ENCODE data around the gene ARHGAP42. TPM values are rescaled to one million over a fixed set of nuclear protein-coding genes. Genes with fewer than 3 reads are reported as not detected.

Gene ARHGAP42
- total and polyA plus RNA-seq, 4 donors = 3.8 to 17.2 (median 12.0) TPM

- H3K4me1 ChIP-seq (ENCODE audit: control insufficient read depth in 4 of 4, insufficient read depth in 4 of 4, low read length in 3 of 4) = peaks cover 4 to 9% (median 7%) of the 10 kb centered on the region in 4 donors
- no peak overlapping the region for H3K27ac ChIP-seq (ENCODE audit: low read depth in 1 of 2, low read length in 2 of 2)
- TF ChIP-seq, protein P1, sequence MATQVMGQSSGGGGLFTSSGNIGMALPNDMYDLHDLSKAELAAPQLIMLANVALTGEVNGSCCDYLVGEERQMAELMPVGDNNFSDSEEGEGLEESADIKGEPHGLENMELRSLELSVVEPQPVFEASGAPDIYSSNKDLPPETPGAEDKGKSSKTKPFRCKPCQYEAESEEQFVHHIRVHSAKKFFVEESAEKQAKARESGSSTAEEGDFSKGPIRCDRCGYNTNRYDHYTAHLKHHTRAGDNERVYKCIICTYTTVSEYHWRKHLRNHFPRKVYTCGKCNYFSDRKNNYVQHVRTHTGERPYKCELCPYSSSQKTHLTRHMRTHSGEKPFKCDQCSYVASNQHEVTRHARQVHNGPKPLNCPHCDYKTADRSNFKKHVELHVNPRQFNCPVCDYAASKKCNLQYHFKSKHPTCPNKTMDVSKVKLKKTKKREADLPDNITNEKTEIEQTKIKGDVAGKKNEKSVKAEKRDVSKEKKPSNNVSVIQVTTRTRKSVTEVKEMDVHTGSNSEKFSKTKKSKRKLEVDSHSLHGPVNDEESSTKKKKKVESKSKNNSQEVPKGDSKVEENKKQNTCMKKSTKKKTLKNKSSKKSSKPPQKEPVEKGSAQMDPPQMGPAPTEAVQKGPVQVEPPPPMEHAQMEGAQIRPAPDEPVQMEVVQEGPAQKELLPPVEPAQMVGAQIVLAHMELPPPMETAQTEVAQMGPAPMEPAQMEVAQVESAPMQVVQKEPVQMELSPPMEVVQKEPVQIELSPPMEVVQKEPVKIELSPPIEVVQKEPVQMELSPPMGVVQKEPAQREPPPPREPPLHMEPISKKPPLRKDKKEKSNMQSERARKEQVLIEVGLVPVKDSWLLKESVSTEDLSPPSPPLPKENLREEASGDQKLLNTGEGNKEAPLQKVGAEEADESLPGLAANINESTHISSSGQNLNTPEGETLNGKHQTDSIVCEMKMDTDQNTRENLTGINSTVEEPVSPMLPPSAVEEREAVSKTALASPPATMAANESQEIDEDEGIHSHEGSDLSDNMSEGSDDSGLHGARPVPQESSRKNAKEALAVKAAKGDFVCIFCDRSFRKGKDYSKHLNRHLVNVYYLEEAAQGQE (IDR thresholded peaks at IDR 0.05) = no peak
- no peak for TF ChIP-seq SP1 (IDR thresholded peaks at IDR 0.05)
- no peak for TF ChIP-seq EGR1 (IDR thresholded peaks at IDR 0.05; ENCODE audit: low read depth in 2 of 2)
- no peak for TF ChIP-seq HNF4G (IDR thresholded peaks at IDR 0.05)
- no peak for TF ChIP-seq FOXA1 (IDR thresholded peaks at IDR 0.05)
- no peak for TF ChIP-seq TAF1 (conservative IDR thresholded peaks at IDR 0.05)
- TF ChIP-seq, protein P2, sequence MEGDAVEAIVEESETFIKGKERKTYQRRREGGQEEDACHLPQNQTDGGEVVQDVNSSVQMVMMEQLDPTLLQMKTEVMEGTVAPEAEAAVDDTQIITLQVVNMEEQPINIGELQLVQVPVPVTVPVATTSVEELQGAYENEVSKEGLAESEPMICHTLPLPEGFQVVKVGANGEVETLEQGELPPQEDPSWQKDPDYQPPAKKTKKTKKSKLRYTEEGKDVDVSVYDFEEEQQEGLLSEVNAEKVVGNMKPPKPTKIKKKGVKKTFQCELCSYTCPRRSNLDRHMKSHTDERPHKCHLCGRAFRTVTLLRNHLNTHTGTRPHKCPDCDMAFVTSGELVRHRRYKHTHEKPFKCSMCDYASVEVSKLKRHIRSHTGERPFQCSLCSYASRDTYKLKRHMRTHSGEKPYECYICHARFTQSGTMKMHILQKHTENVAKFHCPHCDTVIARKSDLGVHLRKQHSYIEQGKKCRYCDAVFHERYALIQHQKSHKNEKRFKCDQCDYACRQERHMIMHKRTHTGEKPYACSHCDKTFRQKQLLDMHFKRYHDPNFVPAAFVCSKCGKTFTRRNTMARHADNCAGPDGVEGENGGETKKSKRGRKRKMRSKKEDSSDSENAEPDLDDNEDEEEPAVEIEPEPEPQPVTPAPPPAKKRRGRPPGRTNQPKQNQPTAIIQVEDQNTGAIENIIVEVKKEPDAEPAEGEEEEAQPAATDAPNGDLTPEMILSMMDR (IDR thresholded peaks at IDR 0.05; ENCODE audit: low read depth, low read length, missing input control) = no peak
- TF ChIP-seq, protein P3, sequence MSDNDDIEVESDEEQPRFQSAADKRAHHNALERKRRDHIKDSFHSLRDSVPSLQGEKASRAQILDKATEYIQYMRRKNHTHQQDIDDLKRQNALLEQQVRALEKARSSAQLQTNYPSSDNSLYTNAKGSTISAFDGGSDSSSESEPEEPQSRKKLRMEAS (IDR thresholded peaks at IDR 0.05) = no peak
- no peak for TF ChIP-seq JUND (IDR thresholded peaks at IDR 0.05)
- no peak for TF ChIP-seq YY1 (IDR thresholded peaks at IDR 0.05)
- TF ChIP-seq FOXA2 (IDR thresholded peaks at IDR 0.05) = no peak
- TF ChIP-seq, protein P4, sequence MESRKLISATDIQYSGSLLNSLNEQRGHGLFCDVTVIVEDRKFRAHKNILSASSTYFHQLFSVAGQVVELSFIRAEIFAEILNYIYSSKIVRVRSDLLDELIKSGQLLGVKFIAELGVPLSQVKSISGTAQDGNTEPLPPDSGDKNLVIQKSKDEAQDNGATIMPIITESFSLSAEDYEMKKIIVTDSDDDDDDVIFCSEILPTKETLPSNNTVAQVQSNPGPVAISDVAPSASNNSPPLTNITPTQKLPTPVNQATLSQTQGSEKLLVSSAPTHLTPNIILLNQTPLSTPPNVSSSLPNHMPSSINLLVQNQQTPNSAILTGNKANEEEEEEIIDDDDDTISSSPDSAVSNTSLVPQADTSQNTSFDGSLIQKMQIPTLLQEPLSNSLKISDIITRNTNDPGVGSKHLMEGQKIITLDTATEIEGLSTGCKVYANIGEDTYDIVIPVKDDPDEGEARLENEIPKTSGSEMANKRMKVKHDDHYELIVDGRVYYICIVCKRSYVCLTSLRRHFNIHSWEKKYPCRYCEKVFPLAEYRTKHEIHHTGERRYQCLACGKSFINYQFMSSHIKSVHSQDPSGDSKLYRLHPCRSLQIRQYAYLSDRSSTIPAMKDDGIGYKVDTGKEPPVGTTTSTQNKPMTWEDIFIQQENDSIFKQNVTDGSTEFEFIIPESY (IDR thresholded peaks at IDR 0.05) = no peak
- no peak for TF ChIP-seq RXRA (IDR thresholded peaks at IDR 0.05)
- TF ChIP-seq GABPA (IDR thresholded peaks at IDR 0.05 in 1 of 2, conservative IDR thresholded peaks at IDR 0.05 in 1 of 2) = no peak
- TF ChIP-seq, protein P5, sequence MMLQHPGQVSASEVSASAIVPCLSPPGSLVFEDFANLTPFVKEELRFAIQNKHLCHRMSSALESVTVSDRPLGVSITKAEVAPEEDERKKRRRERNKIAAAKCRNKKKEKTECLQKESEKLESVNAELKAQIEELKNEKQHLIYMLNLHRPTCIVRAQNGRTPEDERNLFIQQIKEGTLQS (IDR thresholded peaks at IDR 0.05) = no peak
- no peak for TF ChIP-seq HNF4A (conservative IDR thresholded peaks at IDR 0.05)
- no peaks in the 10 kb centered on the region for H3K9me3 ChIP-seq (ENCODE audit: control insufficient read depth in 4 of 4, low read length in 3 of 4)
- no peaks in the 10 kb centered on the region for H3K27me3 ChIP-seq (ENCODE audit: control insufficient read depth in 4 of 4, insufficient read depth in 4 of 4, low read length in 3 of 4)
- no peak overlapping the region for H3K4me3 ChIP-seq (ENCODE audit: low read depth in 1 of 3, low read length in 3 of 3)
- H3K36me3 ChIP-seq (ENCODE audit: control insufficient read depth in 4 of 4, insufficient read depth in 3 of 4, low read depth in 1 of 4, low read length in 3 of 4) = no peaks in the 10 kb centered on the region
- no peak for DNase-seq (ENCODE audit: low spot score)
- WGBS = 41% methylated on average over 3 of the region's 3 CpGs
- H3K9ac ChIP-seq (ENCODE audit: low read depth in 1 of 2, low read length in 2 of 2) = no peak overlapping the region
These were observed 25.5 kb downstream of the ARHGAP42 start for GRCh38 chr11:100712583-100712982.

Data from liver (tissue), 9 donors.